H1 (cell line): Measurements from ENCODE around the gene PCCA. TPM values are rescaled to one million over a fixed set of nuclear protein-coding genes. Genes with fewer than 3 reads are reported as not detected.

Experiments
- CTCF ChIA-PET: fragments of 300-600 bp; sonication (Branson Sonifier 250); formaldehyde crosslinking; loops from one replicate; lab custom pipeline; 2021; ENCODE audit not compliant: partially characterized antibody; lab: Charles Lee
- POLR2A ChIA-PET: fragments of 300-600 bp; sonication (Branson Sonifier 250); formaldehyde crosslinking; loops from one replicate; lab custom pipeline; 2021; ENCODE audit warnings: inconsistent platforms; ENCODE audit not compliant: partially characterized antibody; lab: Charles Lee
- DNase-seq, 2 experiments: peaks; one replicate each; pipeline versions ENCODE4 v3.0.0 to v3.0.0-alpha.2; 2010 to 2022; ENCODE audit warnings: low spot score in 2 of 2, low read depth in 1 of 2, mixed read lengths in 1 of 2
- FAIRE-seq: peaks from 2 replicates; lab custom pipeline; 2011; peaks lifted over from hg19 to GRCh38; lab: Jason Lieb, UNC
- H2AFZ ChIP-seq: 2 replicates; pipeline ENCODE4 v1.8.1; 2012; ENCODE audit warnings: low read length, inconsistent platforms
- H2AK5ac ChIP-seq: 2 replicates; pipeline ENCODE4 v1.6.1; 2013; ENCODE audit warnings: low read depth, low read length
- H2BK120ac ChIP-seq: replicated peaks from 2 replicates; pipeline ENCODE3; 2013; ENCODE audit warnings: low read depth, low read length, inconsistent platforms
- H2BK12ac ChIP-seq: 2 replicates; pipeline ENCODE4 v1.6.1; 2013; ENCODE audit warnings: low read depth, low read length
- H2BK15ac ChIP-seq: 2 replicates; pipeline ENCODE4 v1.6.1; 2013; ENCODE audit warnings: low read length
- H2BK20ac ChIP-seq: 2 replicates; pipeline ENCODE4 v1.6.1; 2013; ENCODE audit warnings: low read length
- H2BK5ac ChIP-seq: 2 replicates; pipeline ENCODE4 v1.6.1; 2013; ENCODE audit warnings: low read depth, low read length
- H3K14ac ChIP-seq: 2 replicates; pipeline ENCODE4 v1.6.1; 2013; ENCODE audit warnings: inconsistent platforms; ENCODE audit not compliant: insufficient read length
- H3K18ac ChIP-seq: 2 replicates; pipeline ENCODE4 v1.6.1; 2013; ENCODE audit warnings: low read length; ENCODE audit errors: extremely low read depth
- H3K23ac ChIP-seq: 2 replicates; pipeline ENCODE4 v1.6.1; 2013; ENCODE audit warnings: inconsistent platforms; ENCODE audit not compliant: insufficient read length
- H3K23me2 ChIP-seq: 2 replicates; pipeline ENCODE4 v1.6.1; 2013; ENCODE audit warnings: low read depth, low read length
- H3K27ac ChIP-seq: 2 replicates; pipeline ENCODE4 v1.6.1; 2011; ENCODE audit warnings: low read depth, low read length, inconsistent platforms
- H3K27me3 ChIP-seq, 4 experiments: replicated peaks in 1 of 4; 1 replicate in 1 of 4; 2 replicates in 3 of 4; pipeline versions ENCODE4 v1.6.1 to v1.8.1; 2011 to 2013; ENCODE audit warnings: low read length in 3 of 4, mild to moderate bottlenecking in 3 of 4, inconsistent platforms in 2 of 4, mixed read lengths in 2 of 4, moderate library complexity in 1 of 4; ENCODE audit not compliant: control insufficient read depth in 3 of 4, insufficient read depth in 3 of 4; ENCODE audit errors: extremely low read depth in 1 of 4
- H3K36me3 ChIP-seq, 4 experiments: 2 replicates each; pipeline versions ENCODE4 v1.6.1 to v1.8.1; 2011 to 2013; ENCODE audit warnings: mild to moderate bottlenecking in 4 of 4, low read length in 3 of 4, moderate library complexity in 2 of 4, control low read depth in 1 of 4, inconsistent platforms in 1 of 4; ENCODE audit not compliant: insufficient read depth in 4 of 4, control insufficient read depth in 2 of 4
- H3K4ac ChIP-seq: replicated peaks from 2 replicates; pipeline ENCODE3; 2013; ENCODE audit warnings: low read length, low read depth, mixed read lengths, inconsistent platforms; ENCODE audit not compliant: insufficient read length
- H3K4me1 ChIP-seq, 4 experiments: replicated peaks in 1 of 4; 1 replicate in 1 of 4; 2 replicates in 3 of 4; pipeline versions ENCODE4 v1.6.1 to v1.8.1; 2011 to 2013; ENCODE audit warnings: low read length in 3 of 4, inconsistent platforms in 2 of 4, mixed read lengths in 1 of 4; ENCODE audit not compliant: insufficient read depth in 4 of 4, control insufficient read depth in 3 of 4
- H3K4me2 ChIP-seq, 2 experiments: 2 replicates each; pipeline versions ENCODE4 v1.6.1 to v1.8.1; 2011 to 2013; ENCODE audit warnings: low read depth in 2 of 2, low read length in 2 of 2, control low read depth in 1 of 2, inconsistent platforms in 1 of 2, mild to moderate bottlenecking in 1 of 2; ENCODE audit not compliant: insufficient read depth in 1 of 2
- H3K4me3 ChIP-seq, 4 experiments: fragments of 200-600, 300-600 bp in 1 of 4; sonication (generic), shearing (Covaris generic), sonication (Bioruptor Twin) in 1 of 4; 2 replicates each; pipeline versions ENCODE4 v1.5.1 to v1.8.1; 2011 to 2016; ENCODE audit warnings: low read length in 4 of 4, low read depth in 3 of 4, control low read depth in 2 of 4, inconsistent platforms in 2 of 4, mild to moderate bottlenecking in 2 of 4, mixed read lengths in 1 of 4, moderate library complexity in 1 of 4; ENCODE audit not compliant: insufficient read depth in 2 of 4; ENCODE audit errors: extremely low read depth in 1 of 4
- H3K56ac ChIP-seq: replicated peaks from 2 replicates; pipeline ENCODE3; 2013; ENCODE audit warnings: low read depth, mild to moderate bottlenecking, mixed read lengths, low read length, inconsistent platforms; ENCODE audit not compliant: insufficient read length
- H3K79me1 ChIP-seq: 2 replicates; pipeline ENCODE4 v1.6.1; 2013; ENCODE audit warnings: low read depth, low read length, control low read depth
- H3K79me2 ChIP-seq, 2 experiments: 2 replicates each; pipeline versions ENCODE4 v1.6.1 to v1.8.1; 2012 to 2013; ENCODE audit warnings: low read length in 2 of 2, mild to moderate bottlenecking in 2 of 2, inconsistent platforms in 1 of 2; ENCODE audit not compliant: insufficient read depth in 2 of 2, control insufficient read depth in 1 of 2
- H3K9ac ChIP-seq, 4 experiments: replicated peaks in 1 of 4; 1 replicate in 1 of 4; 2 replicates in 3 of 4; pipeline versions ENCODE4 v1.6.1 to v1.8.1; 2011 to 2013; ENCODE audit warnings: low read depth in 3 of 4, low read length in 3 of 4, control low read depth in 2 of 4, mild to moderate bottlenecking in 2 of 4, moderate library complexity in 2 of 4, inconsistent platforms in 1 of 4; ENCODE audit errors: extremely low read depth in 1 of 4
- H3K9me3 ChIP-seq, 2 experiments: 2 replicates each; pipeline versions ENCODE4 v1.6.1 to v1.8.1; 2012 to 2013; ENCODE audit warnings: mild to moderate bottlenecking in 2 of 2, moderate library complexity in 2 of 2, control low read depth in 1 of 2, inconsistent platforms in 1 of 2, low read depth in 1 of 2, low read length in 1 of 2, mixed read lengths in 1 of 2; ENCODE audit not compliant: insufficient read depth in 2 of 2
- H4K20me1 ChIP-seq, 2 experiments: replicated peaks in 1 of 2; 2 replicates each; pipeline versions ENCODE3 to v1.8.1; 2011 to 2013; ENCODE audit warnings: inconsistent platforms in 2 of 2, low read length in 2 of 2, mild to moderate bottlenecking in 1 of 2; ENCODE audit not compliant: insufficient read depth in 2 of 2, control insufficient read depth in 1 of 2
- H4K5ac ChIP-seq: 2 replicates; pipeline ENCODE4 v1.6.1; 2013; ENCODE audit warnings: low read length, low read depth, mixed read lengths, inconsistent platforms; ENCODE audit not compliant: insufficient read length
- H4K8ac ChIP-seq: 2 replicates; pipeline ENCODE4 v1.8.0; 2013; ENCODE audit warnings: mild to moderate bottlenecking, moderate library complexity, low read length, inconsistent platforms; ENCODE audit not compliant: insufficient read depth; ENCODE audit errors: extremely low read depth
- H4K91ac ChIP-seq: replicated peaks from 2 replicates; pipeline ENCODE3; 2013; ENCODE audit warnings: low read length, mixed read lengths, inconsistent platforms; ENCODE audit not compliant: insufficient read length
- ASH2L ChIP-seq: fragments of 200-600, 300-600 bp; sonication (generic); IDR thresholded peaks from one replicate; pipeline ENCODE4 v1.7.1; 2017; ENCODE audit warnings: low read length
- CBX5 ChIP-seq: fragments of 300-800, 300-1000 bp; sonication (generic); IDR thresholded peaks from 2 replicates; pipeline ENCODE4 v1.7.1; 2016; ENCODE audit warnings: antibody characterized with exemption, low read length, low read depth
- CHD1 ChIP-seq: IDR thresholded peaks from 2 replicates; pipeline ENCODE4 v1.6.1; 2012; ENCODE audit warnings: low read depth, low read length, improper control_type of control experiment
- EGR1 ChIP-seq: IDR thresholded peaks from 2 replicates; pipeline ENCODE4 v1.6.1; 2011; ENCODE audit warnings: low read depth, low read length, borderline replicate concordance
- EP300 ChIP-seq, 2 experiments: IDR thresholded peaks; 1 replicate in 1 of 2; 2 replicates in 1 of 2; pipeline ENCODE4 v1.6.1; 2011 to 2012; ENCODE audit warnings: low read depth in 2 of 2, low read length in 2 of 2, mild to moderate bottlenecking in 2 of 2, borderline replicate concordance in 1 of 2, inconsistent platforms in 1 of 2, moderate library complexity in 1 of 2
- HDAC2 ChIP-seq, 2 experiments: fragments of 300-600 bp in 1 of 2; sonication (generic) in 1 of 2; IDR thresholded peaks; 2 replicates each; pipeline ENCODE4 v1.6.1; 2011 to 2012; ENCODE audit warnings: low read depth in 2 of 2, low read length in 2 of 2, mild to moderate bottlenecking in 2 of 2, moderate library complexity in 2 of 2, borderline replicate concordance in 1 of 2, inconsistent platforms in 1 of 2
- MAX ChIP-seq: IDR thresholded peaks from 2 replicates; pipeline ENCODE4 v1.6.1; 2012; ENCODE audit warnings: inconsistent platforms
- PHF8 ChIP-seq: fragments of 200-600 bp; sonication (generic); conservative IDR thresholded peaks from 2 replicates; pipeline ENCODE4 v1.7.1; 2012; ENCODE audit warnings: low read depth, mild to moderate bottlenecking, inconsistent platforms, low read length, moderate library complexity
- POU5F1 ChIP-seq: IDR thresholded peaks from 2 replicates; pipeline ENCODE4 v1.6.1; 2011; ENCODE audit warnings: low read depth, mild to moderate bottlenecking, low read length, moderate library complexity
- RBBP5 ChIP-seq: IDR thresholded peaks from 2 replicates; pipeline ENCODE4 v1.7.1; 2012; ENCODE audit warnings: low read depth, mild to moderate bottlenecking, inconsistent platforms, low read length, moderate library complexity, borderline replicate concordance
- SAP30 ChIP-seq: fragments of 300-600 bp; sonication (generic); IDR thresholded peaks from 2 replicates; pipeline ENCODE4 v1.7.1; 2012; ENCODE audit warnings: low read length, moderate library complexity, mild to moderate bottlenecking, inconsistent platforms; ENCODE audit not compliant: insufficient read depth, insufficient replicate concordance
- SP1 ChIP-seq: IDR thresholded peaks from 2 replicates; pipeline ENCODE4 v1.6.1; 2011; ENCODE audit warnings: low read depth, low read length
- SUZ12 ChIP-seq: fragments of 200-600 bp; sonication (generic); IDR thresholded peaks from 2 replicates; pipeline ENCODE4 v1.6.1; 2012; ENCODE audit warnings: mild to moderate bottlenecking, inconsistent platforms, low read length, moderate library complexity, mixed read lengths
- TEAD4 ChIP-seq: IDR thresholded peaks from 2 replicates; pipeline ENCODE4 v1.6.1; 2012; ENCODE audit warnings: low read depth, low read length, inconsistent platforms, mixed read lengths
- WGBS, 2 experiments: shearing (Covaris generic) in 1 of 2; methylation state at CpG; one replicate each; pipeline versions ENCODE4 v1.1.6 to v1.1.7; 2013 to 2015; ENCODE audit warnings: low lambda C conversion rate in 2 of 2, mixed read lengths in 2 of 2, inconsistent platforms in 1 of 2, low coverage in 1 of 2, missing lambda C conversion rate in 1 of 2; ENCODE audit not compliant: insufficient replicate concordance in 2 of 2, insufficient coverage in 1 of 2, insufficient read length in 1 of 2; ENCODE audit errors: extremely low coverage in 1 of 2, missing lambda C conversion rate in 1 of 2; 5-methylcytosine and 5-hydroxymethylcytosine counted together
- polyA plus RNA-seq, 7 experiments: library from polyadenylated mRNA; depleted of rRNA in 3 of 7; stranded (reverse) in 5 of 7; unstranded in 2 of 7; fragments of >200 nt in 5 of 7; fragments of 200-250 nt in 2 of 7; gene quantifications; 1 replicate in 5 of 7; 2 replicates in 1 of 7; 4 replicates in 1 of 7; pipeline versions ENCODE4 v1.2.1 to v1.2.3, GENCODE V29; 2011 to 2013; ENCODE audit warnings: missing spikeins in 2 of 7, mixed read lengths in 2 of 7
- total RNA-seq: library from RNA; stranded (reverse); fragmentation: NEBNext Ultra II Directional; extraction: Animal tissue kit (Norgen Biotek cat#: 25700); gene quantifications from 2 replicates; pipeline ENCODE4 v1.2.1, GENCODE V29; 2021

Gene PCCA
- total and polyA plus RNA-seq, 2 of the 8 experiments (the other 6 are each of a cell fraction or from before 2014, with no cell fraction given) = 18.4 to 49.8 TPM

GRCh38 chr13:100515410-100515800 lies 426.5 kb downstream of the PCCA start:
- H3K18ac ChIP-seq = no peak overlapping the region
- TF ChIP-seq SAP30 = no peak
- no peak for TF ChIP-seq PHF8
- TF ChIP-seq RBBP5 = no peak
- no peak for TF ChIP-seq CHD1
- TF ChIP-seq EGR1 = no peak
- no peak for TF ChIP-seq POU5F1
- no peak for TF ChIP-seq TEAD4
- no peak for TF ChIP-seq HDAC2 (IDR thresholded peaks at IDR 0.05; ENCODE audit: borderline replicate concordance in 1 of 2, low read depth in 2 of 2, low read length in 2 of 2)
- no peak for TF ChIP-seq MAX
- TF ChIP-seq SP1 = no peak
- no peak for TF ChIP-seq EP300 (IDR thresholded peaks at IDR 0.05; ENCODE audit: borderline replicate concordance in 1 of 2, low read depth in 2 of 2, low read length in 2 of 2)
- TF ChIP-seq SUZ12 = no peak
- TF ChIP-seq CBX5 = no peak
- TF ChIP-seq ASH2L = no peak

More at GRCh38 chr13:100515410-100515800, 426.5 kb downstream of the PCCA start:
- no peak overlapping the region for H3K4me3 ChIP-seq
- no peak for DNase-seq
- H2BK120ac ChIP-seq = no peak overlapping the region
- H3K9ac ChIP-seq = no peak overlapping the region
- H3K27ac ChIP-seq = no peak overlapping the region
- no peaks in the 10 kb centered on the region for H3K23me2 ChIP-seq
- H3K14ac ChIP-seq = no peak overlapping the region
- ChIA-PET POLR2A (no interaction called here), CTCF (interaction anchor here (0.5 to 4.7 kb wide), 28 partner anchors 8 to 600 kb away, joined by 3 to 19 read pairs (median 4); no protein-coding TSS in a partner anchor)
- no peaks in the 10 kb centered on the region for H3K9me3 ChIP-seq
- no peak overlapping the region for H2BK15ac ChIP-seq
- no peak overlapping the region; the same call in 1 of the 2 replicates for H2BK12ac ChIP-seq
- FAIRE-seq = no peak
- no peaks in the 10 kb centered on the region for H3K79me2 ChIP-seq
- H4K8ac ChIP-seq = no peak overlapping the region
- no peaks in the 10 kb centered on the region for H3K27me3 ChIP-seq
- no peak overlapping the region for H2AK5ac ChIP-seq
- no peak overlapping the region for H2AFZ ChIP-seq
- no peaks in the 10 kb centered on the region for H4K20me1 ChIP-seq
- H4K91ac ChIP-seq = peak overlapping the region; percentile 30
- H3K79me1 ChIP-seq = no peaks in the 10 kb centered on the region
- no peak overlapping the region for H3K4ac ChIP-seq
- 88% methylated on average over 20 of the region's 20 CpGs; no CpG with 5 or more reads in 1 of the 2 experiments for WGBS, 2 experiments
- H3K23ac ChIP-seq = no peak overlapping the region
- H3K4me1 ChIP-seq = peaks cover 0 to 22% (median 17%) of the 10 kb centered on the region in 4 experiments; a peak in 6 of 7 replicates
- H2BK5ac ChIP-seq = peak overlapping the region; percentile 22; the same call in 1 of the 2 replicates
- no peaks in the 10 kb centered on the region for H3K36me3 ChIP-seq
- no peak overlapping the region for H4K5ac ChIP-seq
- H2BK20ac ChIP-seq = no peak overlapping the region
- H3K56ac ChIP-seq = no peak overlapping the region
- H3K4me2 ChIP-seq = no peak overlapping the region
